NOMO-1 treated with DMSO at 0.1 percent for 48 hours (cell line): ENCODE results near the gene PDE1C.
A peak's percentile ranks its signal among the peaks of the same experiment; 100 is the strongest.

Experiments
- DNase-seq: peaks from one replicate; lab custom pipeline; 2025; ENCODE audit not compliant: unreplicated experiment; lab: John Stamatoyannopoulos, UW

PDE1C gene

DNA sequence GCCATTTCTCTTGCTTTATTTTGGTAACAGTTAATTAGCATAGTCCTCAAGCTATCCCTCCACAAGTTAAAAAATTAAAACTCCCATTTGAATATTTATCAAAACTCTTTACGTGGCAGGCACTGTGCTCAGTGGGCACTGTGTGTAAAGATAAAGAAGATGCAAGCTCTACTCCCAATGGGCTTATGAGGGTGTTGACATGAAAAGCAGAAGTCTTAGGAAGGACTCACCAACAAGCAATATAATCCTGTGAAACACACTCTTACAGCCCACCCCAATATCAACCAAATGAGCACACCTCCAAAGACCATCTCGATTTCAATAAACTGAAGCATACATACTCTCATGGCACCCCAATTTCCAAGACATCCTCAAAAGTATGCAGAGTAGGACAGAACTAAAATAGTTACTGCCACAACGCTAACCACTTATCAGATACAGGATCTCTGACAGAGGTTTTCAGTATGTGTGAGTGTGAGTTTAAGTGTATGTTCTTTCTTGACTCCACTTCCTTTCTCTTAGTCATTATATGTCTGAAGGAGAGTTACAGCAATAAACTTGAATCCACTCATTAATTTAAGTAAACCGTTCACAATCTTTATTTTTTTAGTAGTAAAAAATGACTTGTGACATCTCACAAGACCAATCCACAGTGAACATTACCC, 120.0 kb downstream of the PDE1C start:
- peak; percentile 17 for DNase-seq

DNA sequence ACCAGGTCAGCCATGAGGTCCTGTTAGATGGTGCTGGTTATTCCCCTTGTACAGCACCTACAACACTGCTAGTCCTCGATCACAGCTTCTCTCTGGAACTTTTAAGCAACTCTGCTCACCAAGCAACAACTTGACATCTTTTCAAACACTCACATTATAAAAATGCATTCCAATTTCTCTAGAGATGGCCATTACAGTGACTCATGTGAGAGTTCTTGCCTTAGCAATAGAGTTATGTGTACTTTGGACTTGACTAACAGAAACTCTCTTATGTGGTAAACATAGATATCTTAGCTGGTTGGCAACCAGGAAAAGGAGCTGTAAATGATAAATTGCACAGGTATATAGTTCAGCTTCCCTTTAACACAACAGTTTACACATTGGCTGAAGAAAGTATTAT, 122.2 kb downstream of the PDE1C start:
- DNase-seq = no peak

DNA sequence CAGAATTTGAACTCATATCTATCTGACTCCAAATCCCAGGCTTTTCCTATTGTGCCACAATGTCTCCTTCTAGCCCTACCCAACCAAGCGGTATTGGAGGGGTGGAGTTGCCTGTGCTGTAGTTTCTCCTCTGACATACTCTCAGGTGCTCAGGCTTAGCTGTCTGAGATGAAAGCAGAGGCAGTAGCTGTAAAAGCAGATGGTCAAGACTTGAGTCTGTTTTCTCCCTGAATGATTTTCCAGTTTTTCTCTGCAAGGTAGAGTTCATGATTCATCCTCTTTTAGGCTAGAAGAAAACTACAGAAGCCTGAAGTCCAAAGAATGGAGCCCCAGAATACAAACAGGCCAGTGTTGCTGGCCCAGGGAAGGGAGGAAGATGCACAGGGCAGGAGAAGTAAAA, 130.0 kb downstream of the PDE1C start:
- DNase-seq = no peak

DNA sequence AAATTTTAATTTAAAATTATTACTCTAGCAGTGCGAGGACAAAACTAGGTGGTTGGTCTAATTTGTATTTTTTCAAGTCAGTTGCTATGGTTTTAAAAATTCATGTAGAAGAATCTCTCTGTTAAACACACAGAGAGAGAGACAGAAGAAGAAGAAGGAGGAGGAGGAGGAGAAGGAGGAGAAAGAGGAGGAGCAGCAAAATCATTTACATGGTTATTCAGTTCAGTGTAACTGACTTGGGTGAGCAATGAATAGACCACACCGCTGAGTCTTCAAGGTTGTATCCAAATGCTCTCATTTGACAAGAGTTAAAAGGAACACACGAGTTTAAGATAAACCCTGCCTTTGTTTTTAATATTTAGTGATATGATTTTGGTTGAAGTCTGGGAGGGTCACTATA, 131.1 kb downstream of the PDE1C start:
- DNase-seq = no peak

DNA sequence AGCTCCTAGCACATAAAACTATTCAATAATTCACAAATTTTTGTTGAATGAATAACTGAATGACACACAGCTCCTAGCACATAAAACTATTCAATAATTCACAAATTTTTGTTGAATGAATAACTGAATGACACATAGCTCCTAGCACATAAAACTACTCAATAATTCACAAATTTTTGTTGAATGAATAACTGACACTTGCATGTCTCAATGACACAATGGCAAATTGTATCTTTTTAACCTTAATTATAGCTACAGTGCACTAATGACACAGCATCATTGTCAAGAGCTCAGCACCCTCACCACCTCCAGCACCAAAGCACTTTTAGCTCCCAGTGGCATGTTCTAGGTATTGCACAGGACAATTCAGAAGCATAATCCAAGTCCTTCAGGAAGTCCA, 131.6 kb downstream of the PDE1C start:
- no peak for DNase-seq

DNA sequence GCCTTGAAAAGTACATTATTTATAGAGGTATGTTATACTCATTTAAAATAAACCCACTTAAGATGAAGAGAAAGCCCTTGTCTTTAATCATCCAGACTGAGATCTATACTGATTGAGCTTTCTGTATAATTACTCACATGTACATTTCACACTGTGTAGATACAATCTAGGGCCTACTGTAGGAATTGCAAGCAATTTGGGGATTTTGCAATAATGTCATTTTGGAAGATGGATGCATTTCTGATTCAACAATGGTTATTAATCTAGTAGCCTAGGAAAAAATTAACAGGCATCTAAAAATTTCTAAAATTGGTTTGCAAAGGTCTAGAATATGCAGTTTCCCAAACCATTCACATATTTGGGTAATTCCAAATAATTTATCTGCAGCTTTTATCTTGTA, 132.2 kb downstream of the PDE1C start:
- DNase-seq = no peak

DNA sequence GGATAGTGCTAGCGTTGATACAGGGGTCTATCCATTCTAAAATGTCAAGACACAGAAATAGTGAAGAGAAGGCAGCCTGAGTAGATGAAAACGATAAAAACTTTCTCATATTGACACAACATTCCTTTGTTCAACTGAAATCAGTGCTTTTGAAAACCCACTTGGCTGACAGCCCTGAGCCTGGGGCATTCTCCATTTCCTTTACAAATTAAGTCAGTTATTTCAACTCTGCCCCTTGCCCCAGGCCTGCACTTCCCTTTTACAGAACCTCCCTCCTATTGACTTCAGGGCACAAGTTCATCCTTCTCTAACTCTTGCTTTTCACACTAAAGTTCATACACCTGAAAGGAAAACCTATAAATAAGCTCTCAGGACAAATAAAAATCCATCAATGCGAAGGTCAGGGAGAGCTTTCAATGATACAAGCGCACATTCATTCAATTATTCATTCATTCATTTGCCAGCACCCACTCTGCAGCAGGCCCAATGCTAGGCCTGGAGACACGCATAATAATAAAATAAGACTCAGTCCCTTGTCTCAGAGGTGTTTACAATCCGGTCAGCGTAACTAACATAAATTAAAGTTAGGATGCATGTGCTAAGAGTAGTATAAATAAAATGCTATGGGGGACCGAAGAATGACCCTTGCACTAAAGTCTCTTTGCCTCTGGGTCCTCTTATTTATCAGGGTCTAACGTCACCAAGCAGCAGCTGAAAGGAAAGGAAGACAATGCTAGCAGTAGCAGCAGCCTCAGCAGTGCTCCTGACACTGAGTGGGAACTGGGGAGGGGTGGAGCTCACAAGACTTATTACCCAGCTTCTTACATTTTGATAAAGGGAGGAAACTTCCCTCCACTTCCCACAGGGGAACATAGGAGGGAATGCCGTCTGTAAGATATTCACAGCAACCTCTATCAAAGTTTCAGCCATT, 134.8 kb downstream of the PDE1C start:
- DNase-seq = peak; percentile 25

DNA sequence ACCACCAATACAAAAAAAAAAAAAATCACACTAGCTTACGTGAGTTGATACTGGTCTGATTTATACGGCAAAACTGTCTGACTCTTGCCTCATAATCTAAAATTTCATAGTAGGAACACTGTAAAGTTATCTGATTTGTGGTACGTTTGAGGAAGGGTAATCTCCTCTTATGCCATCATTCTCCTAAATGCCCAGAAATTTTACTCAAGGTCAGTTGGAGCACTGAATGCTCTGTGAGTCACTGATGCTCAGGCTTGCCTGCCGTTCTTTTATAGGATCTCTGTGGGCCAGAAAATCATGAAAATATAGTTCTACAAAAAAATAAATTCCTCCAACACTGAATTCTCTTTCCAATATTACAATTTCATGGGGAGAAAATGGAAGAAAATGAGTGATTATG, 135.7 kb downstream of the PDE1C start:
- DNase-seq = no peak

DNA sequence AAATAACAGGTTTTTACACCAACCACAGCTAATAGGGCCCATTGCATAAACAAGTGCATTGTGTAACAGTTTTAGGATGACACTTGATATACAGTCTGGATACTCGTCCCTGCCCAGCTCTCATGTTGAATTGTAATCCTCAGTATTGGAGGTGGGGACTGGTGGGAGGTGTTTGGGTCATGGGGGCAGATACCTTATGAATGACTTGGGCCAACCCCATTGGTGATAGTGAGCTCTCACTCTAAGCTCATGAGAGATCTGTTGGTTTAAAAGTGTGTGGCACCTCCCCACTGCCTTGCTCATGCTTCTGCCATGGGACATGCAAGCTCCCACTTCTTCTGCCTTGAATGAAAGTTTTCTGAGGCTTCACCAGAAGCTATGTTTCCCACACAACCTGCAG, 136.7 kb downstream of the PDE1C start:
- DNase-seq = peak; percentile 20

DNA sequence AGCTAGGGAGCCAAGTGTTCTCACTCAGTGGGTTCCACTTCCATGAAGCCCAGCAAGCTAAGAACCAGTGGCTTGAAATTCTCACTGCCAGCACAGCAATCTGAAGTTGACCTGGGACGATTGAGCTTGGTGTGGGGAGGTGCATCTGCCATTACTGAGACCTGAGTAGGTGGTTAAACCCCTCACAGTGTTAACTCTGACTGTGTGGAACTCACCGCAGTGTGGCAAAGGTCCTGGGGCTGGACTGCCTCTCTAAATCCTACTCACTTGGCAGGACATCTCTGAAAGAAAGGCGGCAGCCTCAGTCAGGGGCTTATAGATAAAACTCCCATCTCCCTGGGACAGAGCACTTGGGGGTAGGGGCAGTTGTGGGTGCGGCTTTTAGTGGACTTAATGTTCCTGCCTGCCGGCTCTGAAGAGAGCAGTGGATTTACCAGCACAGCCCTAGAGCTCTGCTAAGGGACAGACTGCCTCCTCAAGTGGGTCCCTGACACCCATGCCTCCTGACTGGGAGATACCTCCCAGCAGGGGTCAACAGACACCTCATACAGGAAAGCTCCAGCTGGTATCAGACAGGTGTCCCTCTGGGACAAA, 143.1 kb downstream of the PDE1C start:
- no peak for DNase-seq

DNA sequence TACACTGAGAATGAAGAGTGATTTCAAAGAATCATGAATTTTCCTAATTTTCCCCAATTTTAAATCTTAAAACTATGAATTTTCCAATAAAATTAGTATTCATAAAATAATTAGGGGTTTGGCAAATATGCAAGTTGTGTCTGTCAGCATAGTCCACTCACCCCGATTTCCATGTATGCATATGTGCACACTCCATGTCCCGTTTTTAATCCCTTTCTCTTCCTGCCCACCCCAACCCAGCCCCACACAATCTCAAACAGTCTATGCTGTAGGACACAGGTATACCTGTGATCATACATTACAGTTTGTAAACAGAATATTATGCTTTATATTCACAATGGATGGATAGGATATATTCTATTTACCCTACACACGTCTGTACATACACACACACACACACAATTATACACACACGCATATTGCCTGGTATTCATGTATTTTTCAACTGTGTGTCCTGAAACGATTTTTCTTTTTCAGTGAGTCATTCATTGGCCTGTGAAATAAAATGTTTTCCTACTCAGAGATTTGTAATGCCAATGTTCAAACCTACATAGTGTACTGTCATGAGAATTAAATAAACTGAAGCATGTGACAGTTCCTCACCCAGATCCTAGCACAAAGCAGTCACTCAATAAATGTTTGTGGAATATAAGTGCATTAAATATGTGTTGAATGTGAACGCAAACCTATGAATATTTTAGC, 144.3 kb downstream of the PDE1C start:
- no peak for DNase-seq

DNA sequence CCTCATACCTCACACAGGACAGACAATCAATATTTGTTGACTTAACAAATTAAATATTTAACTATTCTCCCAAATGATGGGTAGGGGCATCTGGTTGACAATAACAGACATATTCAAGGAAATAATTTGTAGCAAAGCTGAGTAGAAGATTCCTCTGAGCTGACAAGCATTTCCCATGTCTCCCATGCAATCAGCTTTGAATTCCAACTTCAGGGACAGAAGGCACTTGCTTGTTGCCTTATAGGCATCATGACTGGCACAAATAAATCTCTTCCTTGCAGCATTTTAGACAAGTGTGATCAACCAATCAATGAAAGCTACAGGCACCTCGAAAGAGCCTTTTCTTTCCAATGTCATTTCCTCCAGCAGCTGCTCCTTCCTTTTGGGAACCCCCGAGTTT, 146.0 kb downstream of the PDE1C start:
- DNase-seq = no peak

DNA sequence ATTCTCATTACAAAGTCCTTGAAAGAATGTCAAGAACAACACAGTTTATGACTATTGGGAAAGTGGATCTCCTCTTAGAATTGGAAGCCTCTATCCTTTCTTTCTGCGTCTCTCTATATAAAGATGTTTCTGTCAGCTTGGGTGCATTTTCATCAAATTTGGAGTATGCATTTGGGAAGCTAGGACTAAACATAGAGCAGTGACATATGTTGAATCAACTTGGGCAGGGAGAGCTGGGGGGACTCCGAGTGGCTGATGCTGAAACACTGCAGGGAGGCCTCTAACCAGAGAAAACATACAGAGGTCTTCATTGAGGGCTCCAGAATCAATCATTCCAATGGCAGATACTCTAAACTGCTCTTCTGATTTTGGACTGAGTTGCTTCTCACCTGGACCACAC, 147.4 kb downstream of the PDE1C start:
- no peak for DNase-seq

DNA sequence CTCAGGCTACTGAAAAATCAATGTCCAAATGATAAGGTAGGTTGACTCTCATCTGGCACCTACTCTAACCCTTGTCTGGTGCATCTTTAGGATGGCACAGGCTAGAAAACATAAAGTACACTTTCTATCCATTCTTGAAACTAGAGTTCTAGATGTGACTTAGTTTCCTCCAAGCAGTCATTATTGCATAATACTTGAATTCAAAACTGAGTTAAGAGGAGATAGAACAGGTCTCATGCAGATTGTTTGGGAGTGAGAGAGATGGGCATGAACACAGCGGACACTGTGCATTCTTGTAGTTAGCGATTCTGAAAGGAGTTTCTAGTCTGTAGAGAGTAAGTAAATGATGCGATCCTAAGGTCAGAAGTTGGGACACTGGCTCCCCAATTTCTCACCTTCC, 149.2 kb downstream of the PDE1C start:
- no peak for DNase-seq

DNA sequence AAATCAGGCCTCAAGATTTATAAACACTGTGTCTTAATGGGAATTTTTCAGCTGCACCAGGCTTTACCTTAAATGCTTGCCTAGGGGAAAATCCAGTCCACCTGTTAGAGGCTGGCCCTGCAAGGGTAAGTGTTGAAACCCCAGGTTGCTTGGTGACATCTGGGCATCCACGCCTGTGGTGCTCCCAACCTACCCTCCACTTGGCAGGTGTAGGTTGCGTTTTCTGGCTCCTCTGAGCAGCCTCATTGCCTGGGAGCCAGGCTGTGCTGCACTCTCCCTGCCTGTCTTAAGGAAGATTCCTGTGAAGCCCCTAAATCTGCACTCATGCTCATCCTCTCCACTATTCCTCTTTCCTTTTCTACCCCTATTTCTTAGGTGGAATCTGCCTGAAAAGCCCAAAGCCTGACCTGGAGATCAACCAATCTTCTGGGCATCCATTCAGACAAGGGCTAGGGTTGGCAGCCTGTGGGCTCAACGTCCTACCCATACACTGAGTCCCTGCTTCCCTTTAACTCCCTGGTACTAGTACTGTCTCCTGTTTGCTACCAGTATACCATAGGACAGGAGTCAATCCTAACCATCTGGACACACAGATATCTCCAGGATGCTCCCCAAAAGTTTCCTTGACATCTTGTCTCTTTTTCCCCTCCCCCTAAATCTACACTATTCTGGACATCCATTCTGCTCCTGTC, 150.4 kb downstream of the PDE1C start:
- DNase-seq = no peak

DNA sequence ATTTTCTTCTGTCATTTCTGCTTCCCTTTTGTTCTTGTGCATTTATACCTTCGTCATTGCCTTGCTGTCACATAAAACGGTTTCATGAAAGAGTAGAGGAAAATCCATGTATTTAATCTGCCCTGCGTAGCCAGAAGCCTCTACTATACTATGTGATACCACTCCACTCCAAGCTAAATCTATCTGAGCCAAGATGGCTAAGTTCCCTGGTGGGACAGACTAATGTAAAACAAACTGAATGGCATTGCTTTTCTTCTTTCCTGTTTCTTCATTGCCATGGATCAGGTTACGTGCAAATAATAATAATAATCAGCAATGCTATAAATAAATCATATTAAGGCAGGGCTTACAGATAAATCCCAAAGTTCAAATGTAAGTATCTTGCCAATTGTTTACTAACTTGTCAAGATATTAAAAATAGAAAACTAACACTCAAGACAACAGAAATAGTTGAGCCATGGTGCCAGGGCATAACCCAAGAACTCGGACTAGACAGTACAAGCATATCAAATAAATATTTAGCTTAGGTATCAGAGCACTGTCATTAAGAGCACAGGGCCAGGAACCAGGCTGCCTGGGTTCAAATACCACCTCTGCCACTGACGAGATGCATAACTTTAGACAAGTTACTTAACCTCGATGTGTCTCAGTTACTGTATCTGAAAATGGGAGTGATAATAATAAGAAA, 151.4 kb downstream of the PDE1C start:
- no peak for DNase-seq

DNA sequence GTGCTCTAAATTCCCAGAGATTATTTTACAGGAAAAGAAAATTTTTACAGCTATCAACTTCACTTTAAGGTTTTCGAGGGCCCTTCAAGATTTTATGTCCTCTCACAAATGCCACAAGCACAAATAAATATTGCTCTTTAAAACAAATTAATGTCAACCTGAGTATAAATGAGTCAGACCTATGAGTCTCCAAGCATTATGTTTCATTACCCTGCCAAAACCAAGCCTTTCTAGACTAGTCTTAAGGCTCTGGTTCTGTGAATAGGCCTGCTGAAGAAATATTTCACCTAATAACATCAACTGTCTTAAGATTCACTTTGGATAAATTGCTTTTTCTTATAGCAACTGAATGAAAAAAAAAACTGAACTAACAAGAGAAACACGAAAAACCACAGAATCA, 153.0 kb downstream of the PDE1C start:
- DNase-seq = no peak

DNA sequence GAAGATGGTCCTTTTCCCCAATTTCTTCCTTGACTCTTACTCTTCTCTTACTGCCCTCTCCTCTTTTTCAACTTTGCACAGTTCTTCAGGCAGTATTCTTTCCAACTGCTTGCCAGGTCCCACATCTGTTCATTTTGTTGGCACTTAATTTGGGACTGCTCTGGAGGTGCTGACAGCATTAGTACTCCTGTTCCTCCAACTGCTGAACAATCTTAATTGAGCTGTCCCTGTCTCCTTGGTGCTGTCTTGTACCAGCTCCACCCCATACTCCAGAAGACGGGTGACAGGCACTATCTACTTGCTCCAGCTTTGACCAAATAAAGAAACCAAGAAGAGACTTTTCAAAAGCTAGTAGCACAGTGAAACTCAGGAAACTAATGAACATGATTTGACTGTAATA, 160.0 kb downstream of the PDE1C start:
- no peak for DNase-seq

DNA sequence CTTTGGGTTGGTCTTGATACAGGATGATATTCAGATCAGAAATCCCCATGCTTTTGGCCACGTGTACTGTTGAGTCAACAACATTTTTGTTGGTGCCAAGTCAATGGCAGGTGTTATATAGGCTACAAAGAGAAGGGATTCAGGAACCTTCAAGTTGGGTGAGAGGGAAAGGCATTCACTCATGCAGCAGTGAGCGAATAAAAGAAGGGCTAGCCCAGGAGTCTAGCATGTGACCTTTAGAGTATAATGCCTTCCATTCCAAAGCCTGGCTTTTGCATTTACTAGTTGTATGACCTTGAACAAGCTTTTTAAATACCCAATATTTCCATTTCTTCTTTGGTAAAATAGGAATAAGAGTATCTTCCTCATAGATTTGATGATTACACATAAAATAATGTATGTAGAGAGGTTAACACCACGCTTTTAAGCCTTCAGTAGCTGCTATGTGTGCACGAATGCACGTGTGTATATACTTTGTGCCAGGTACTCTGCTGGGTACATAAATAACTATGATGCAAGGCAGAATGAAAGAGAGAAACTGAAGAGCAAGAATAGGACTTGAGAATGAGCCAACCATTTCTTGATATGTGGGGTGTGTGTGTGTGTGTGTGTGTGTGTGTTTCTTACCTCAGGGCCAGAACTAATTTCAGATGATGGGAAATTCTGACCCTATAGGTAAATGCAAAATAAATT, 163.6 kb downstream of the PDE1C start:
- no peak for DNase-seq

DNA sequence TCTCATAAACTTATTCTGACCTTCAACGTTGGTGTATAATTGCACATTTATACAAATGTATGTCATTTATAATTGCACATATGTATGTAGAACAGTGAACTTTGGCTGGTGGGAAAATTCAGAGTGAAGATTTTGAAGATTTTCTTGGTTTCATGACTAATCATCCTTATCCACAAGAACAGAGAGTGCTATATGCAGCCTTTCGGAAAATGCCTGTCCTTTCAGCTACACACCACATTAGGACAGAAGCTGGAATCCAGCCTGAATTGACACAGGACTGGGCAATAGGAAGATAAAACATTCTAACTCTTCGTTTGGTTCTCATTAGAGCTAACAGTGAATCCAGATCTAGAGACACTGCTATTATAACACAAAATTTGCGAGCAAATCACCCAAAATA, 166.2 kb downstream of the PDE1C start:
- no peak for DNase-seq
